Retinal pigment epithelial cell (primary cell): ENCODE data around the gene GLMP.

ENCODE experiments used
- DNase-seq: peaks from one replicate; pipeline ENCODE4 v3.0.0-alpha.2; 2010; ENCODE audit warnings: low read depth
- H3K4me3 ChIP-seq: 2 replicates; pipeline ENCODE4 v1.5.1; 2011; ENCODE audit warnings: mild to moderate bottlenecking, low read length, control low read depth, moderate library complexity
- CTCF ChIP-seq: conservative IDR thresholded peaks from 2 replicates; pipeline ENCODE4 v1.5.1; 2011; ENCODE audit warnings: low read depth, low read length, control low read depth, inconsistent platforms

Gene GLMP

GRCh38 chr1:156281281-156281680 lies 14.2 kb downstream of the GLMP start:
- TF ChIP-seq CTCF = peak; percentile 6
- H3K4me3 ChIP-seq = peak overlapping the region; percentile 81
- DNase-seq = no peak

DNA sequence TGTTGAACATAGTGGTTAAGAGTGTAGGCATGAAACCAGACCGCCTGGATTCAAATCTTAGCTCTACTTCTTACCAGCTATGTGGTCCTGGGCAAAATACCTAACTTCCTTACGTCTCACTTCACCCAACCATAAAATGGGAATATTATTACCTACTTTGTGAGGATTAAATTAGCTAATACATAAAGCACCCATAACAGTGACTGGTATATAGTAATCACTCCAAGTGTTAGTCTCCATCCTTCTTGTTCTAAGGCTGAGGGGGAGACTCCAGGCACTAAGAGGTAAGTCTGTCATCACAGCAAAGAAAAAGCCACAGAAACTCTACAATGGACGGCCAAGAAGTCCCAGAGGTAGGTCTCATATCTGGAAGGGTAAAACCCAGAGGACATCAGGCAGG lies 15.6 kb downstream of the GLMP start:
- no peak overlapping the region for H3K4me3 ChIP-seq
- no peak for TF ChIP-seq CTCF
- no peak for DNase-seq

- no peak for DNase-seq
- no peak for TF ChIP-seq CTCF
- H3K4me3 ChIP-seq = no peak overlapping the region
These were observed 18.5 kb downstream of the GLMP start for GRCh38 chr1:156276966-156277381.

DNA sequence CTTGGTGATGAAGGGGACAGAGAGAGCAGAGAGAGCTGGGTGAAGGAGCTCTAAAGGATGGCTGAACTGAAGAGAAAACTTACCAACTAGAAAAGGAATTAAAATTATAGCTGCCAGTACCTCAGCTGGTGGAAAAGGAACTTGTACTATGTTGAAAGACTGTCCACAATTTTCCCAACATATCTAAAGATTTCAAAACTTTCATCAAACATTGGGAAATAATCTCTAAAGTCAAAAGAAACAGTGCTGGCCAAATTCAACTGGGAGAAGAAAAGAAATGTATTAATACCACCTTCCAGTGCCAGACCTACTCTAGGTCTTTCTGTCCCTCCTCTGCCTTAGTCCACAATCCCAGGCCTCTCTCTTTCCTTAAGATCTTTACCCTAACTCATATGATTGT lies 18.9 kb downstream of the GLMP start:
- DNase-seq = no peak
- no peak for TF ChIP-seq CTCF
- no peak overlapping the region for H3K4me3 ChIP-seq

- no peak for TF ChIP-seq CTCF
- DNase-seq = no peak
- H3K4me3 ChIP-seq = no peak overlapping the region
These were observed 25.2 kb downstream of the GLMP start for GRCh38 chr1:156270314-156270713.

DNA sequence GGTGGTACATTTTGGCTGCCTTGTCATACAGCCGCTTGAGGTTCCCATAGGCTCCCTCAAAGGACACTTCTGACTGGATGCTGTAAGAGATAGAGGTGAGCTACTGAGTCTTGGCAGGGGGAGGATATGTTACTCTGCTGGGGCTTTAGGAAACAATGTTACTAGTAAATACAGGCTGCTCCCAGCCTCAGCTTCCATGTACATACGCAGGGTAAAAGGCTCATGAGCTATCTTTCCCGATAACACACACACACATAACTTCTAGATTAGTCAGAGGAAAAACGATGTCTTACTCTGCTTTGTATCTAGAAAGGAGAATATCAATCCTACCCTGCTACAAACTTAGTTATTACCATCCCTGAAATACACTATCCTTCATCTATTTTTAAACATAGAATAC lies 27.1 kb downstream of the GLMP start:
- H3K4me3 ChIP-seq = no peak overlapping the region
- TF ChIP-seq CTCF = no peak
- DNase-seq = no peak

DNA sequence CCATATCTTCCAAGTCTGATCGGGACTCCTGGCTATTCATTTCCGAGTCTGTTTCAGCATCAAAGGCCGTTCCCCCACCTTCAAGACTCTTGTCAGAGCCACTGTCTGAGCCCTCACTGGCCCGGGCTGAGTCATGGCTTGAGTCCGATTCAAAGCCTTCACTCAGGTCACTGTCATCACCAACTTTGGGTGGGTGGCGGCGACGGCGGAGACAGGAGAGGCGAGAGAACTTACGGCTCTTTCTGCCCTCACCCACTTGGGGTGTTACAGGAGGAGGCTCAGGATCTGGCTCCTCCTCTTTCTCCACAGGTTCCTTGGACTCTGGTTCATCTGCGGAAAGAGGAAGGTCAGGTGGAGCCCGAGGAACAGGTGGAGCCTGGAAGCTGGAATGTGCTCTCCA lies 29.4 kb downstream of the GLMP start:
- no peak overlapping the region for H3K4me3 ChIP-seq
- DNase-seq = no peak
- no peak for TF ChIP-seq CTCF
